H9 (cell line): Measurements from ENCODE around the gene NFXL1. TPM values are rescaled to one million over a fixed set of nuclear protein-coding genes. Genes with fewer than 3 reads are reported as not detected.

Source experiments
- DNase-seq: peaks from one replicate; pipeline ENCODE4 v3.0.0-alpha.2; 2017
- H2AFZ ChIP-seq: one replicate; pipeline ENCODE4 v1.6.1; 2013; ENCODE audit warnings: mild to moderate bottlenecking, low read length, control low read depth, moderate library complexity
- H2AK5ac ChIP-seq: 2 replicates; pipeline ENCODE4 v1.6.1; 2013; ENCODE audit warnings: low read length, control low read depth, mixed read lengths; ENCODE audit not compliant: insufficient read length
- H2BK120ac ChIP-seq: one replicate; pipeline ENCODE4 v1.6.1; 2013; ENCODE audit warnings: low read depth, mild to moderate bottlenecking, low read length, control low read depth, inconsistent platforms; ENCODE audit not compliant: poor library complexity, severe bottlenecking
- H2BK12ac ChIP-seq: 2 replicates; pipeline ENCODE4 v1.6.1; 2013; ENCODE audit warnings: low read length, control low read depth, mixed read lengths, low read depth; ENCODE audit not compliant: insufficient read length
- H2BK15ac ChIP-seq: 2 replicates; pipeline ENCODE4 v1.6.1; 2013; ENCODE audit warnings: low read depth, low read length, control low read depth
- H2BK20ac ChIP-seq: one replicate; pipeline ENCODE4 v1.6.1; 2013; ENCODE audit warnings: low read depth, mild to moderate bottlenecking, low read length, control low read depth, inconsistent platforms; ENCODE audit not compliant: poor library complexity, severe bottlenecking
- H2BK5ac ChIP-seq: 2 replicates; pipeline ENCODE4 v1.6.1; 2013; ENCODE audit warnings: low read length, control low read depth, mixed read lengths; ENCODE audit not compliant: insufficient read length
- H3K14ac ChIP-seq: 2 replicates; pipeline ENCODE4 v1.6.1; 2013; ENCODE audit warnings: low read length, control low read depth; ENCODE audit not compliant: insufficient read depth
- H3K18ac ChIP-seq: 2 replicates; pipeline ENCODE4 v1.6.1; 2013; ENCODE audit warnings: low read depth, mild to moderate bottlenecking, mixed read lengths, low read length, control low read depth; ENCODE audit not compliant: insufficient read length
- H3K23ac ChIP-seq: 2 replicates; pipeline ENCODE4 v1.6.1; 2013; ENCODE audit warnings: low read length, control low read depth, mixed read lengths, low read depth; ENCODE audit not compliant: insufficient read length
- H3K23me2 ChIP-seq: 2 replicates; pipeline ENCODE4 v1.6.1; 2013; ENCODE audit warnings: low read depth, mild to moderate bottlenecking, mixed read lengths, low read length, control low read depth; ENCODE audit not compliant: insufficient read length, poor library complexity, severe bottlenecking
- H3K27ac ChIP-seq: 2 replicates; pipeline ENCODE4 v1.5.1; 2013; ENCODE audit warnings: low read length, control low read depth, mixed read lengths, low read depth; ENCODE audit not compliant: insufficient read length
- H3K27me3 ChIP-seq: 2 replicates; pipeline ENCODE4 v1.6.1; 2013; ENCODE audit warnings: low read length, control low read depth, inconsistent platforms; ENCODE audit not compliant: insufficient read depth
- H3K4ac ChIP-seq: 2 replicates; pipeline ENCODE4 v1.6.1; 2013; ENCODE audit warnings: low read depth, mild to moderate bottlenecking, control low read depth, inconsistent platforms, low read length, moderate library complexity
- H3K4me1 ChIP-seq: 2 replicates; pipeline ENCODE4 v1.6.1; 2013; ENCODE audit warnings: low read length, control low read depth, inconsistent platforms; ENCODE audit not compliant: insufficient read depth
- H3K4me2 ChIP-seq: 2 replicates; pipeline ENCODE4 v1.6.1; 2013; ENCODE audit warnings: low read length, control low read depth, mixed read lengths; ENCODE audit not compliant: insufficient read length, insufficient read depth
- H3K56ac ChIP-seq: 2 replicates; pipeline ENCODE4 v1.6.1; 2013; ENCODE audit warnings: low read depth, mild to moderate bottlenecking, mixed read lengths, low read length, control low read depth; ENCODE audit not compliant: insufficient read length
- H3K79me1 ChIP-seq: 2 replicates; pipeline ENCODE4 v1.6.1; 2013; ENCODE audit warnings: low read depth, mild to moderate bottlenecking, moderate library complexity, low read length, control low read depth, inconsistent platforms; ENCODE audit not compliant: insufficient read depth, poor library complexity, severe bottlenecking
- H3K79me2 ChIP-seq: 2 replicates; pipeline ENCODE4 v1.6.1; 2013; ENCODE audit warnings: low read length, control low read depth, inconsistent platforms; ENCODE audit not compliant: insufficient read depth
- H3K9ac ChIP-seq: 2 replicates; pipeline ENCODE4 v1.6.1; 2013; ENCODE audit warnings: low read length, control low read depth, mixed read lengths; ENCODE audit not compliant: insufficient read length; ENCODE audit errors: extremely low read depth
- H3K9me3 ChIP-seq: one replicate; pipeline ENCODE4 v1.6.1; 2013; ENCODE audit warnings: low read depth, low read length, inconsistent platforms; ENCODE audit not compliant: control insufficient read depth
- H3T11ph ChIP-seq: one replicate; pipeline ENCODE4 v1.6.1; 2013; ENCODE audit warnings: mild to moderate bottlenecking, low read length, control low read depth, inconsistent platforms
- H4K20me1 ChIP-seq: one replicate; pipeline ENCODE4 v1.6.1; 2013; ENCODE audit not compliant: control insufficient read depth, insufficient read length, insufficient read depth
- H4K5ac ChIP-seq: 2 replicates; pipeline ENCODE4 v1.6.1; 2013; ENCODE audit warnings: low read depth, mild to moderate bottlenecking, mixed read lengths, low read length, control low read depth; ENCODE audit not compliant: insufficient read length
- H4K8ac ChIP-seq: replicated peaks from 2 replicates; pipeline ENCODE4 v1.6.1; 2013; ENCODE audit warnings: low read length, control low read depth, mixed read lengths, low read depth; ENCODE audit not compliant: insufficient read length
- H4K91ac ChIP-seq: 2 replicates; pipeline ENCODE4 v1.6.1; 2013; ENCODE audit warnings: low read depth, mild to moderate bottlenecking, moderate library complexity, mixed read lengths, low read length, control low read depth; ENCODE audit not compliant: insufficient read length
- H3K27ac Mint-ChIP-seq, 3 experiments: 2 replicates in 2 of 3; 3 replicates in 1 of 3; pipeline ENCODE4 v1.8.0; 2020 to 2021; ENCODE audit warnings: mixed read lengths in 3 of 3, mild to moderate bottlenecking in 1 of 3, moderate library complexity in 1 of 3
- H3K27me3 Mint-ChIP-seq: 2 replicates; pipeline ENCODE4 v1.8.0; 2021; ENCODE audit warnings: low read depth, mild to moderate bottlenecking, moderate library complexity, mixed read lengths
- H3K36me3 Mint-ChIP-seq, 3 experiments: 2 replicates in 2 of 3; 3 replicates in 1 of 3; pipeline ENCODE4 v1.8.0; 2020 to 2021; ENCODE audit warnings: low read depth in 3 of 3, mixed read lengths in 3 of 3; ENCODE audit not compliant: insufficient read depth in 1 of 3
- H3K4me1 Mint-ChIP-seq, 2 experiments: 2 replicates each; pipeline ENCODE4 v1.8.0; 2020; ENCODE audit warnings: mixed read lengths in 2 of 2
- H3K4me3 Mint-ChIP-seq, 2 experiments: 2 replicates in 1 of 2; 3 replicates in 1 of 2; pipeline ENCODE4 v1.8.0; 2020 to 2021; ENCODE audit warnings: mild to moderate bottlenecking in 2 of 2, mixed read lengths in 2 of 2, moderate library complexity in 1 of 2
- H3K9me3 Mint-ChIP-seq, 2 experiments: 2 replicates in 1 of 2; 3 replicates in 1 of 2; pipeline ENCODE4 v1.8.0; 2020; ENCODE audit warnings: mild to moderate bottlenecking in 2 of 2, mixed read lengths in 2 of 2, moderate library complexity in 1 of 2
- CTCF ChIP-seq: fragments of 200-600 bp; sonication (generic); conservative IDR thresholded peaks from 3 replicates; pipeline ENCODE4 v1.8.0; 2021; ENCODE audit warnings: antibody characterized with exemption, mild to moderate bottlenecking
- WGBS: extraction: QIAGEN DNeasy Blood & Tissue Kit; methylation state at CpG from one replicate; pipeline ENCODE4 v1.1.7; 2013; ENCODE audit warnings: missing lambda C conversion rate, low lambda C conversion rate, mixed read lengths; ENCODE audit not compliant: insufficient read length; ENCODE audit errors: extremely low coverage; 5-methylcytosine and 5-hydroxymethylcytosine counted together
- total RNA-seq: library from RNA; stranded (reverse); gene quantifications from 2 replicates; pipeline ENCODE4 v1.2.1, GENCODE V29; 2021

The NFXL1 gene
- total RNA-seq, 1 experiment from 2014 or later, result 33.8 TPM

DNA sequence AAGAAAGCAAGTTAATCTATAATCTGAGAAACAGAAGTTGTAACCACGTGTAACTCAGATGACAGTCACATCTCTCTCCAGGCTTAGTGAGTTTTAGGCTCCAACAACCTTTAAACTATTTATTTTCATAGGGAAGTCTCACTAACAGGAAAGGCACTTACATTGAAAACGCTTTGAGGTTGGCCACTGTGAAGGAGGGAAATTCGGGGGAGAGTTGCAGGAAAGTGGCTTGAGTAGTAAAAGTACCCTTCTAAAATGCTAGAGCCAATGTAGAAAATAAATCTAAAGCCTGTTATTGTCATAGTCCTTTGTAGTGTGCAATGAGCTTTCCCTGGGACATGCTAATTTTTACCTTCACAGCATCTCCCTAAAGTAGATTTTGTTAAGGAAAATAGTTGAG is 995 bp upstream of the NFXL1 start:
- Histone ChIP-seq H4K91ac (no peak overlapping the region), H2AK5ac (no peak overlapping the region), H3K79me1 (no peaks in the 10 kb centered on the region), H3K9me3 (no peaks in the 10 kb centered on the region), H4K8ac (no peak overlapping the region), H2BK20ac (no peak overlapping the region), H2BK120ac (no peak overlapping the region), H4K5ac (no peak overlapping the region), H3K27me3 (no peaks in the 10 kb centered on the region), H2BK5ac (no peak overlapping the region), H2BK15ac (no peak overlapping the region), H3K79me2 (peaks cover 4% of the 10 kb centered on the region; the same call in 1 of the 2 replicates), H3K4me2 (peak overlapping the region; percentile 94), H3T11ph (no peak overlapping the region), H4K20me1 (no peaks in the 10 kb centered on the region), H3K23ac (no peak overlapping the region), H3K18ac (no peak overlapping the region), H3K27ac (no peak overlapping the region), H3K4me1 (no peaks in the 10 kb centered on the region), H3K14ac (no peak overlapping the region), H3K56ac (no peak overlapping the region), H2AFZ (no peak overlapping the region), H3K9ac (no peak overlapping the region), H3K4ac (no peak overlapping the region), H3K23me2 (no peaks in the 10 kb centered on the region), H2BK12ac (no peak overlapping the region)
- Mint-ChIP-seq H3K4me1 (peaks cover 22 to 24% of the 10 kb centered on the region in 2 experiments), H3K27ac (no peak overlapping the region), H3K9me3 (peaks cover 14 to 15% of the 10 kb centered on the region in 2 experiments), H3K4me3 (peak overlapping the region; percentile 93 to 98), H3K27me3 (peaks cover 2% of the 10 kb centered on the region; the same call in 1 of the 2 replicates), H3K36me3 (peaks cover 14 to 36% (median 36%) of the 10 kb centered on the region in 3 experiments; a peak in 6 of 7 replicates)
- DNase-seq, result no peak
- no CpG with 5 or more reads among the region's 3 CpGs for WGBS
- no peak for TF ChIP-seq CTCF
